DMS153 (cell line): ENCODE results near the gene RARB.

Source experiments
- DNase-seq: peaks from one replicate; lab custom pipeline; 2025; lab: John Stamatoyannopoulos, UW

The RARB gene

DNA sequence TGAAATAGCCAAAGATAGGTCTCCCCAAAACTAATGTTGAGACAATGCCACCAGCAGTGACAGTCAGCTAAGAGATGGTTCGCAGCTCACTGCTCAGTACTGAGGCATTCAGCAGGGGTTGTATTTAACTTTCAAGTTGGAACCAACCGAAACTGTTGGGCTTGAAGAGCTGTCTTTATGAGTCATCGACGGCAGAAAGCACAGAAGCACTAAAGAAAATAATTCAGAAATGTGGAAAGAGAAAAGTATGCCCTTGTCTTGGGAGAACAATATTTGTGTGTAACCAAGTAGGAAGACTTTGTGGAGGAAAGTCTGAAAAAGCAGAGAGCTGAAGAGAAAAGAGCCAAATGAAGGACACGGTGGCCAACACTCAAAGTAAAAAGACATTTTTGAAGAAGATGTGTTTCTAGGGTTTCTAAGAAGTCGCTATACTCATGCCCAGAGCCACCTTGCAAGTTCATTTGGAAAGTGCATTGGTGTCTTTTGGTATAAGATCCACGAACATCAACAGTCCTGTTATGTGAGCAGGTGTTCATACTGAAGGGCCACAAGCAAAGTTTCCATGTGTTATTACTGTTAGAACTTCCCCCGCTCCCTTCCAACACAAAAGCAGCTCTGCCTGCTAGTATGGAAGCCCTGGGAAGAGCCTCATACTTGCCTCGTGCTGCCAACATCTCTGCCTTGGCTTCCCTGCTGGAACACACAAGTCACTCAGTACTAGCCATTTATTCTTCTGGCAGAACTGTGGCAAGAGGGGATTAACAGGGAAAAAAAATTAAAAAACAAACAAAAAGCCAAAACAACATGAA lies 4.1 kb upstream of the RARB start:
- no peak for DNase-seq

DNA sequence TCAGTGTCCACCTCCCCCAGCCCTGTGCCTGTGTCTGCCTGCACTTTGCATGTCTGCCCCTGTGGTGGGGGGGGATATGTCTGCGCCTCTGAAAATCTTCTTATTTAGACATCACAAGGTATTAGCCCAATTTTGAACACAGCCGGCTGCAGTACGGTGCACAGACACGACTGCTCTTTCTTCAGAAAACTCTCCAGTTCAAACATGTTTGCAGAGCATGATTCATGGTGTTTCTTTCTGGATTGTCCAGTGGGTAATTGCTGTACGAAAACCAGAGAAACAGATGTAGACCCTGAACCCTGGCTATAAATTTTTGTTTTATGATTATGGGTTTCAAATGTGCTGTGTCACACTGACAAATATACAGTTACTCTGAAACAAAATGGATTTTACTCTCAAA lies 3.4 kb upstream of the RARB start:
- no peak for DNase-seq

DNA sequence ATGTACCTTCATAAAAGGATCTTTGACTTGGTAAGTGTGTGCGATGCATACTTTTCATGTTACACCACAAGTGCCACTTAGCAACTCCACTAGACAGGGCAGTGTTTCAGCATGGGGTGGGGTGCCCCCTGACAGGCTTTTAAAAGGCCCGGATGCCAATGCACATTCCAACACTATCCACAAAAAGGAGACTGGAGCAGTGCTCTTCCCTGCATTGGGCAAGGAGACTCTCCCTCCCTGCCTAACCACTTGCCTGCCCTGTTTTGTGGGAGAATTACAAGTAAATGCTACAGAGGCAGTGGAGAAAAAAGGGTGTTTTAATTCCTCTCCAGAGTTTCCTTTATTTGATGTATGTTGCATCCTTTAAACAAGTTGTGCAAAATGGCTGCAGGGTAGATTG lies 1.7 kb upstream of the RARB start:
- no peak for DNase-seq

DNA sequence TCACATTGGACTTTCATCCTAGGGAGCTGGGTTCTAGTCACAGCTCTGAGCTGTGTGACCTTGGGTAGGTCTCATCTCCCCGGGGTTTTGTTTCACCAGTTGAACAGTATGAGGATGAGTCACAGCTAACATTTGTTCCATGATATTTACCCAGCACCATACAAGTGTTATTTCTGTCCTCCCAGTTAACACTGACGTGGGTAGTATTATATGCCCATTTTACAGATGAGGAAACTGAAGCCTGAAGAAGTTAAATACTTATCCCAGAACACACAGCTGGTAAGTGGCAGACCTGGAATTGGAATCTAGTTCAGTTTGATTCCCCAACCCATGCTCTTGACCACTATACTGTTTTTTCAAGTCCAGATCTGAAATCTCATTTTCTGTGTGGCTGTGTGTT lies 908 bp upstream of the RARB start:
- no peak for DNase-seq

DNA sequence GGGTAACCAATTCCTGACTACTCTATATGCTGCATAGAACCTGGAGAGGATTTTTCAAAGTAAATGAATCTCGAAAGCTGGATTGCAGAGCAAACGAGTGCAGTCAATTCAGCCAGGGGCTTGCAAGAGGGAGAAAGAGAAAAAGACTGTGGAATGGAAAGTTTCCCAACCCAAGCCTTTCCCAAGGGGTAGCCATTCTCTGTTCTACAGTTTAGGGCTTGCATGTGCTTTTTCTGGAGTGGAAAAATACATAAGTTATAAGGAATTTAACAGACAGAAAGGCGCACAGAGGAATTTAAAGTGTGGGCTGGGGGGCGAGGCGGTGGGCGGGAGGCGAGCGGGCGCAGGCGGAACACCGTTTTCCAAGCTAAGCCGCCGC lies 511 bp upstream of the RARB start:
- no peak for DNase-seq

DNA sequence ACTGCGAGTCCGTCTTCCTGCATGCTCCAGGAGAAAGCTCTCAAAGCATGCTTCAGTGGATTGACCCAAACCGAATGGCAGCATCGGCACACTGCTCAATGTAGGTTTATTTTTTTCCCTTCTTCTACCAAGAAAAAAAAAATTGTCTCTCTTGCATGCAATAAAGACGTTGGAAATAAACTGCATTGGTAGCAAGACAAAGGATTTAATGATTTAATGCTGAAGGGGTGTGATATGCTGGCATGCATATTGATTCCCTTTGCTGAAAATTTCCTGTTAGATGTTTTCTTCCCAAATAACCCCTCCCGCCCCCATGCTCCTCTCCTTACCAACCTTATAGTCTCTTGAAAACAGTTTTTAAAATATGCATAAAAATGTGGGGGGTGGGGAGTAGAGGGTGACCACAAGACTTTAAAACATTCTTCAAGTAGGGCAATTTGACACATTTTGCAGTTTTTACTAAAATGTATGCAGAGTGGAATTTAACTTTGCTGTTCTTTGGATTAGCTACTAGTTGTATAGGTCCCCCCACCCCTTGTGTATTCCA lies 799 bp downstream of the RARB start:
- DNase-seq, result no peak

DNA sequence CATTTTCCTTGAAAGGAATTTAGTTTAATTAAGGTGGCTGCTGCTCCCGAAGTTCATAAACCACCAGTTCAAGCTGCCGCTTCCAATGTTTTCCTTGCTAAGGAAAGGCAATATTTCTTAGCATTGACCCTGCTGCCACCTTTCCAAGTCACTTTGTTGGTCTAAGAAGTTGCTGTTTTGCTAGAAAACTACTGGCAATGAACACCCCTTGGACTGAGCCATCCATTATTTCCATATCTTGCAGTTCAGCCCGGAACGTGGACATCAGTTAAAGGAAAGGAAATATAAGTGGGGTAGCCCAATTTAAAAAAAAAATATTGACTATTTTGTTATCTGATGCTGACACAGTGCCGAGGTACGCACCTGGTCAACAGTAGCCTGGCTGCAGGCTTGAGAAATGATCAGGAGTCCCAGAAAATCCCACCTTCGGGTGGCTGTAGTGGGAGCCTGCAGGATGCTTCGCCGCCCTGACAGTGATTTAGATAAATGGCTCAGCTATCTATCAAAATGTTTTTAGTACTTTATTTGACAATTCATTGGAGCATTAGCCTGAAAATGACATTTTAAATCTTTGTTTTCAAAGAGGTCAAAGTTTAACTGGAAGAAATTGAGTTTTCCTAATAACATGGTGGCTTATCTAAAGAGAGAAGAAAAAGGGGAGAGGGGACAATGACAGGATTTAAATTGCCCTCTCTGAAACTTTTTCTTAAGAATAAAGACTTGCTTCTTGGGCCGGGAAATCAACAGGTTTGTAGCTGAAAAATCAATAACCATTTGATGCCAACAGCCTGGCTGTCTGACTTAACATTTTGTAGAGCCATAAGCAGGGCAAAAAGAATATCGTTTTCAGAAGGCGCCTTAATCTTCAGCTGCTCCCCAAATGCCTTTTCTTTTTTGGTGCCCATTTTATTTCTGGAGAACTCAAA lies 1.6 kb downstream of the RARB start:
- no peak for DNase-seq

DNA sequence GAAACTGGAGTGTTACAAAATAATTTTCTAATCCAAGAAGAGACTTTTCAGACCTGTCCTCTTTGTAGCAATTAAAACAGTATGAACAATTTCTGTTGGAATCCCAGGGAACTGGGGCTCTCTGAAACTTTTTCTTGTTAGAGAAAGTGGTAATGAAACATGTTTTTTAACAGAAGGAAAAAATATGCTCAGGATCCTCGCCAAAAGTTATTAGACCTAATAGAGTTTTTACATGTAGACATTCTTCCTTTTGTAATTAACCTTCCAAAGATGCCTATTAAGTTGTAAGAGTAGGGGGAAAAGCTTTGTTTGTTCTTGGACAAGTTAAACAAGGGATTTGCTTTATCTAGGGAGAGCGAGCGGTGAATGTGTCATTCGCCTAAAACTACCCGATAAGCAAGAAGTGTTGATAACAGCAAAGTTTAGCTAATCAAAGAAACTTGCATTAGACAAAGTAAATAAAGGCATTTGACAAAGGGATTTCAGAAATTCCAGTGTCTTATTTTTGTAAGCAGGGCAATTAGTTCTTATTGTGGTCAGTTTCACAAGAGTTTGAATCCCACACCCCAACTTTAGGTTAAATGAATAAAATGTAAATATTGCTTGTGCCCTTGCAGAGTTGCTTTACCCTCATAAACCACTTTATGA lies 2.3 kb downstream of the RARB start:
- no peak for DNase-seq

DNA sequence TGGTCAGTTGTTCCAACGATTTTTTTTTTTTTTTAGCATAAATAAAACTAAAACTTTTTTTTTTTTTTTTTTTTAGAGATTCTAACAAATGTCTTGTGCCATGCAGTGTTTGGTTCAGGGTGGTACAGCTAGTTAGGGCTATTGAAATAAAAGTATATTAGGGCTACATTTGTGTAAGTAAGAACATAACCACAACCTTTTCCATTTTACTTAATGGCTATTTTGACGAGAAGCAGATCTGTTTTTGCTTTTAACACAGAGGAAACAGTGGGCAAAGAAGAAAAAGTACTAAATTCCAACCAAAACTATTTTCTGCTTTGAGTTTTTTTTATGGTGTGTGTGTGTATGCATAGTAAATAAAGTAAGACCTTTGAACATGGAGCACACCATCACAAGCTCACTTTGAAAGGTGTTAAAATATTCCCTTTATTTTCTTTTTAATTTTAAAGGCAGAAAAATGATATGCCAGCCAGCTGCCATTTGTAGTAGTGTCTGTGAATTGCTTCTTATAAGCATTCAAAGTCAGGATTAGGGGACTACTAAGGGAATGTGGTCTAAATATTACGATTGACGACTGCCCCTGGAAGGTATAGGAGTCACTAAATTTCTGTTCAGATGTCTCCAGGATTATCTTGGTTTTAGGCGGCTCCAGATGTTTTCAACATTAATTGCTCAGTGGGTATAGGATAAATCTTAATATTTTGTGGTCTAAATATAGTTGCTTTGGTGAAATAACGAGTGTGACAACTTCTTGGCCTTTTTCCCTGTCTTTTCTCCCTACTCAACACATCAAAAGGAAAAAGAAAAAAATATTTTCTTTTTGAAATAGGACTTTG lies 3.1 kb downstream of the RARB start:
- no peak for DNase-seq

DNA sequence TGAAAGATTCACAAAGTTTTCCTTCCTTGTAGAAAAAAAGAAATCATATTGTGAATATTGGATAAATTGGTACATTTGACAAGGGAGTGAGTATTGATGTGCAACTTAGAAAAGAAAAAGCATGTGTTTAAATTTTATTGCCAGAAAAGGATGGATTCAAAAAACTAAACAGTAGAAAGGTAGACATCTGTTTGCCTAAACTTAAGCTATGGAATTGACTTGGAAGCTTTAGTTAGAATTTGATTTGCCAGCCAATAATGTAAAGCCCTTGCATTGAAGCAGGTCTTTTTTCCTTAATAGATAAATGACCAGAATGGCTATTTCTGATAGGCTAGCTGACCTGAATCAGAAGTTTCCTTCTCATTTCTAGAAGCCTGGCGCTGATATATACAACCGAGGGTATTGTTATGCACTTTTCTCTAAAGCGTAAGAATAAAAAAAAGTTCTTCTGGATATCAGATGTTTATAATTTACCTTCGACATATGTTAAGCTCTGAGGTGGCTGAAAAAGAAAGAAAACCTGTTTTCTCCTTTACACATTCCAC lies 4.2 kb downstream of the RARB start:
- no peak for DNase-seq

DNA sequence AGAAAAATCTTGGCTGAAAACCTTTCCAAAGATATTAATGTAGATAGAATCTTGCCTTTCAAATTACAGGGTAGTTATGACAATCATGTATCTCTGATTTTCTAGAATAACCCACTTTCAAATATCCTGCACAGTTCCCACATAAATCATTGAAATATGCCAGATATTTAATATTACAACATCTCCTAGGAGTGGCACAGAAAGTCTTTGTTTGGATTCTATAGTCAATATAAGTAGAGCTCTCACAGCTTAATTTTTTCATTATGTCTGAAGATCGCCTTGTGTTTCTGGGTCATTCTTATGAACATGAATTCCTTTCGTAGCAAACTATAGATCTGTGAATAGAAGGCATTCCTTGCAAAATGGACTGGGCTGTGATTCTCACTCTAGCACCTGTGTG lies 5.0 kb downstream of the RARB start:
- no peak for DNase-seq

DNA sequence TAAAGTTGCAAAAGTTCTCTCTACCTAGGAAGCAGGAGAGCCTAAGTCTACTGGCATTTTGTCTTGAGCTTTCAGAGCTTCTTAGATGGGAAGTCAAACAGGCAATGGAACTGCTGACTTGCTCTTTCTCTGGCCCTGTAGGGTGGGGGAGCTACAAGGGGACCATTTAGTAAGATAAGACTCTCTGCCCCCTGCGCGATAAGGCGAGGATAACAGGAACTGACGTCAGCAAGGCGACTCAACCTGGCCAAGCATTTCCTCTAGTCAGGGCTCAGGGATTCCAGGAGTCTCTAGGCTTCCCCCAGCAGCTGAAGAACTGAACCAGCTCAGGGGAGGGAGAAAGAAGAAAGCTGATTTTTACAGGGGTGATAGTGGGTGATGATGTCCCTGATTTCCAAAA lies 5.8 kb downstream of the RARB start:
- no peak for DNase-seq

DNA sequence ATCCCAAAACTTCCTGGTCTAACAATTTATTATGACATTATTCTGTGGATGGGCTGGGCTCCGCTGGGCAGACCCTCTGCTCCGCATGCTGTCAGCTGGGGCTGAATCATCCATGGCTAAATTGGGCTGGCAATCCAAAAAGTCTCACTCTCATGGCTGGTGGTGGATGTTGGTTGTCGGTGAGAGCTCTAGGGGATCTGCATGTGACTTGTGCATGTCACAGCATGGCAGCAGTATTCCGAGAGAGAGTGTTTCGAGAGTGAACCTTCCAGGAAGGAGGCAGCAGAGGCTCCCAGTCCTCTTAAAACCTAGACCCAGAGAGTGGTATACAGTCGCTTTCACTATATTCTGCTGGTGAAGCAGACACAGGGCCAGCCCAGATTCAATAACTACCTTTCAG lies 9.9 kb downstream of the RARB start:
- no peak for DNase-seq

DNA sequence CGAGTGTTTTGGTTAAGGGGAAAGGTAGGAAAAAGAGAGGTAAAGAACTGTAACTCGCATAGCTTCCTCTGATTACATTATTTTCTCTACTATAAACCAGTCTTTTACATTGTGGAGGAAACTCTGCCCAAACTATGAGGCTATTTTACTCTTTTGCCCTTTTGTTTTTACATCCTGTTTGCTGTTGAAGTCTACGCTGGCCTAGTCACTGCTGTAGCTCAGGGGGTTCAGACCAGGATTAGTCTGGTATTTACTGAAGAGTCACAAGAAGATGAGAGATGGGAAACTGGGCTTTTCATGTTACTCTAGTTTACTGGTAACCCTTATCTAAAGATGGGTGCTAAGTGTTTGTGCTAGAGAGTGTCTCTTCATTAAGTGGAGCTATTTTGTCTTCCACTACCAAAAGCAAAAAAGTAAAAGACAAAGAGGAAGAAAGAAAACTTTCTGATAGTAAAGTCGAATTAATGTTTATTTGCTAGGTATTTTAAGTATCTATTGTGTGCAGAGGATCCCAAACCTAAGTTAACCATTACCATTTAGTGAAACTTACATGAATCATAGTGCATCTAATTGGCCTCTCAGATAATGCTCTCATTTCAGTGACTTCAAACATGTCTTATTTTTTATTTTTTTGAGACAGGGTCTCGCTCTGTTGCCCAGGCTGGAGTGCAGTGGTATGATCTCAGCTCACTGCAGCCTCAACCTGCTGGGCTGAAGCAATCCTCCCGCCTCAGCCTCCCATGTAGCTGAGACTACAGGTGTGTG lies 10.9 kb downstream of the RARB start:
- no peak for DNase-seq

DNA sequence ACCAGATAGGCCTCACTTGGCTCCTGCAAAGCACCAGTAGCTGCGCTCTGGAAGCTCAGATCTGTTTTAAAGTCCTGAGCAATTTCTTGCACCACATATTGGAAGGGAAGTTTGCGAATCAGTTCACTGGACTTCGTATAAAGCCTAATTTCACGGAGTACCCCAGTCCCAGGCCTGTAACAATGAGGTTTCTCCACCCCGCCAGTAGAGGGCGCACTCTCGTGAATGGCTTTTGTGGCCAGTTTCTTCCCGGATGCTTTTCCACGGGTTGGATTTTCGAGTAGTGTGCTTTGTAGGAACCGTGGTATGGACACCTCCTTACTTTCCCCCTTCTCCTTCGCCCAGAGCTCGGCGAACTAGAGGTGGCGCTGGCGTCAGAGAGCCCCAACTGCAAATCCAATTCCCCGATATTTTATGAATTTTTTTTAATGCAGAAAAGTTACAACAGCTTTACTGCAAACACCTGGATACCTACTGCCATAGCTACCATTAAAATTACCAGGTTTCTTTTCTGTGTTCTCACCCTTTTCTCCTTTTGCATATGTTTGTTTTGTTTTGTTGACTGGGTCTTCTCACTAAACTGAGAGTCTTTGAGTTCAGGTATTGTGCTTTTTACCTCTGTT lies 13.3 kb downstream of the RARB start:
- DNase-seq, result no peak

DNA sequence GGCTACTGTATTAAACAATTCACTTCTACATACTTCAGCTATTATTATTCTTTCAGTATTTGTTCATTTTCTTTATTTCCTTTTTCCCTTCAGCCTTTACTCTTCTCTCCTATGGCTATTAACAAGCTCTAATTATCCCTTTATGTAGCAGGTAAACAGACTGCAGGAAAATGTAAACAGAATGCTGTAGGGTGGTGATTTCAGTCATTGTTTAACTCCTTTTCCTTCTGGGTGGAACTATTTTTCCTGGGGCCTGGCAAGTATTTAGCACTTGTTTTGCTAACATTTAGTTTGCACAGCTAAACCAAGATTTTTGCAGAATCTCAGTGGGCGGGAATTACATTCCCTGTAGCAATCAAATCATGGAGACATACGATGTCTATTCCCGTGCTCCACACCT lies 14.4 kb downstream of the RARB start:
- no peak for DNase-seq

DNA sequence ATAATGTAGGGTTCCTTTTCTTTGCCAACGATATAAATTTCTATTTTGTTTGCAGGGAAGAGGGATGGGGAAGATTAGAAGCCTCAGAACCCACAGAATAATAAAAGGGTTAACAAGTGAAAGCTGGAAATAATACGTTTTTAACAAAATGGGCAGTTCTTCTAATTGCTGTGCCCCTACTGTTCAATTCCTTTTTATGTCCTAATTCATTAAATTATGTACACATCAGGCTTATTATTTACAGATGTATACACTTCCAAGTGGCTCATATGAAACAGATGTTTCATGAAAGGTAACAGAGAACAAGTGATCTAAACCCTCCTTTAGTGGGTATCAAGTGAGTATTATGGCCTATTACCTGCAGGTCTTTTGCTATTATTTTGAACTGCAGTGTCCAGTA lies 16.2 kb downstream of the RARB start:
- no peak for DNase-seq

DNA sequence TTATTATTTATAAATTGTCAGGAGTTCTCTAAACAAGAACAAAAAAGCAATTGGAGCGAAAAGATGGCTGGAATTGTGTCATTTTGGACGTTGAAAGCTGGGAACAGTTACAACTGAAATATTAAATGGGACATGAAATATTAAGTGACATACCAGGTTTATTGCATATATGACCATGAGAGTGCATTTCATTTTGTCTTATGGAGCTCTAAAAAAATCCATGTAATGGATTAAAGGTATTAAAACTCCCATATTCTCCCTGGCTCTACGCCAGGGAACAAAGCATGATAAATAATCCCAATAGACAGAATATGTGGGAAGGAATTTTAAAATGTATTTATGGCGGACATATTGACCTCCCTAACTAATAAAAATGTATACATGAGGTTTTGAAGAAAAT lies 17.7 kb downstream of the RARB start:
- no peak for DNase-seq

DNA sequence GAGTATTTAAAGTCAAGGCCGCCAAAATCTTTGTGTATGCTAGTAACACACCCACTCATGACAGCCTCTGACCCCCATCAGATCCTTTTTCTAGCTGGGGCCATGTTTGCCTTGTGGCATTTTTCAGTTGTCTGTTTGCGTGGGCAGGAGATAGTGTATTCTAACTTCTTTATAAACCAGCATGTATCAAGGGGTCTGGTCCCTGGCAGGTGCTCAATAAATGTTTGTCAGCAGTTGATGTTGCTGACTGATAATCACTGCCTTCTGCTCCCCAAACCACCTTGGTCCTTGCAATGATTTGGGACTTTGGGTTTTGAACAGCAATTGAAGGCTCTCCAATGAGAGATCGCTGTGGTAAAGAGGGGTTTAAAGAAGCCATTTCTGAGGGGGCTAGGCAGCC lies 19.2 kb downstream of the RARB start:
- DNase-seq, result no peak

DNA sequence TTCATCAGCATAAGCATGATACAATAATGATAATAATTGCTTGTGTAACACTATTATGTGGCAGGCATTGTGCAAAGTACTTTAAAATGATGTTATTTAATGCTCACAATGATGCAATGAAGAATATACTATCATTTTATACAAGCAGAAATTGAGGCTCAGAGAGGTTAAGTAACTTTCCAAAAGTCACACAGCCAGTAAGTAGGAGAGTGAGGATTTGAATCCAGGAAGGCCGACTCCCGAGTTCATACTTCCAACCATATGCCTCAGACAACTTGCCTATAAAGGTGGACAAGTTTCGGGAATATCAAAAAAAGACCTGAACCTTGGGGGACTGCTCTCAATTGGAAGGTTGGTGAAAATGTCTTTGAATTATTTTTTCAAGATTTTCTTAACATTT lies 19.9 kb downstream of the RARB start:
- DNase-seq, result no peak
